RWPE2 (cell line): ENCODE data around the gene IFNW1.

ENCODE experiments used
- ATAC-seq: fragments of 200-7000 bp; cut with Tn5 transposase; 3 replicates; pipeline ENCODE4 v1.9.1; 2021; ENCODE audit warnings: low read depth
- DNase-seq: peaks from one replicate; pipeline ENCODE4 v3.0.0-alpha.2; 2020; ENCODE audit warnings: low spot score
- H3K27ac ChIP-seq: fragments of 450-650 bp; 2 replicates; pipeline ENCODE4 v1.5.1; 2017; ENCODE audit warnings: mild to moderate bottlenecking; ENCODE audit not compliant: poor library complexity, severe bottlenecking
- H3K27me3 ChIP-seq: fragments of 250-450 bp; sonication (Bioruptor Pico); 2 replicates; pipeline ENCODE4 v1.5.1; 2021; ENCODE audit warnings: mild to moderate bottlenecking, moderate library complexity; ENCODE audit not compliant: insufficient read depth, poor library complexity, severe bottlenecking
- H3K36me3 ChIP-seq: fragments of 250-450 bp; sonication (Bioruptor Pico); 2 replicates; pipeline ENCODE4 v1.5.1; 2020; ENCODE audit warnings: low read depth, mild to moderate bottlenecking, moderate library complexity
- H3K4me1 ChIP-seq: fragments of 250-450 bp; sonication (Bioruptor Pico); 2 replicates; pipeline ENCODE4 v1.5.1; 2021; ENCODE audit warnings: mild to moderate bottlenecking, moderate library complexity; ENCODE audit not compliant: insufficient read depth, poor library complexity, severe bottlenecking
- H3K4me3 ChIP-seq: fragments of 250-450 bp; sonication (Bioruptor Pico); 2 replicates; pipeline ENCODE4 v1.5.1; 2021; ENCODE audit warnings: mild to moderate bottlenecking, moderate library complexity; ENCODE audit not compliant: severe bottlenecking
- H3K9me3 ChIP-seq: fragments of 250-450 bp; sonication (Bioruptor Pico); 2 replicates; pipeline ENCODE4 v1.5.1; 2021; ENCODE audit warnings: mild to moderate bottlenecking, moderate library complexity; ENCODE audit not compliant: severe bottlenecking
- TF ChIP-seq, protein P1 (sequence below): fragments of 450-650 bp; IDR thresholded peaks from one replicate; pipeline ENCODE4 v1.5.1; 2017; ENCODE audit warnings: mild to moderate bottlenecking, moderate library complexity; ENCODE audit not compliant: poor library complexity, severe bottlenecking

IFNW1 gene

GRCh38 chr9:21096172-21096900 lies 45.3 kb downstream of the IFNW1 start:
- no peaks in the 10 kb centered on the region for H3K36me3 ChIP-seq
- DNase-seq, result no peak
- ATAC-seq, result peak; percentile 61
- H3K4me1 ChIP-seq, result peaks cover 10% of the 10 kb centered on the region
- no peak overlapping the region for H3K27ac ChIP-seq
- TF ChIP-seq, protein P1, sequence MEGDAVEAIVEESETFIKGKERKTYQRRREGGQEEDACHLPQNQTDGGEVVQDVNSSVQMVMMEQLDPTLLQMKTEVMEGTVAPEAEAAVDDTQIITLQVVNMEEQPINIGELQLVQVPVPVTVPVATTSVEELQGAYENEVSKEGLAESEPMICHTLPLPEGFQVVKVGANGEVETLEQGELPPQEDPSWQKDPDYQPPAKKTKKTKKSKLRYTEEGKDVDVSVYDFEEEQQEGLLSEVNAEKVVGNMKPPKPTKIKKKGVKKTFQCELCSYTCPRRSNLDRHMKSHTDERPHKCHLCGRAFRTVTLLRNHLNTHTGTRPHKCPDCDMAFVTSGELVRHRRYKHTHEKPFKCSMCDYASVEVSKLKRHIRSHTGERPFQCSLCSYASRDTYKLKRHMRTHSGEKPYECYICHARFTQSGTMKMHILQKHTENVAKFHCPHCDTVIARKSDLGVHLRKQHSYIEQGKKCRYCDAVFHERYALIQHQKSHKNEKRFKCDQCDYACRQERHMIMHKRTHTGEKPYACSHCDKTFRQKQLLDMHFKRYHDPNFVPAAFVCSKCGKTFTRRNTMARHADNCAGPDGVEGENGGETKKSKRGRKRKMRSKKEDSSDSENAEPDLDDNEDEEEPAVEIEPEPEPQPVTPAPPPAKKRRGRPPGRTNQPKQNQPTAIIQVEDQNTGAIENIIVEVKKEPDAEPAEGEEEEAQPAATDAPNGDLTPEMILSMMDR, result no peak
- peak overlapping the region; percentile 6 for H3K4me3 ChIP-seq
- H3K9me3 ChIP-seq, result no peaks in the 10 kb centered on the region
- H3K27me3 ChIP-seq, result no peaks in the 10 kb centered on the region

GRCh38 chr9:21095561-21095960 lies 46.1 kb downstream of the IFNW1 start:
- H3K27ac ChIP-seq, result no peak overlapping the region
- H3K4me1 ChIP-seq, result peaks cover 10% of the 10 kb centered on the region
- ATAC-seq (peak; percentile 66; the same call in 2 of the 3 replicates), DNase-seq (no peak)
- TF ChIP-seq, protein P1, result no peak
- no peaks in the 10 kb centered on the region for H3K36me3 ChIP-seq
- no peaks in the 10 kb centered on the region for H3K27me3 ChIP-seq
- no peaks in the 10 kb centered on the region for H3K9me3 ChIP-seq
- H3K4me3 ChIP-seq, result no peak overlapping the region
